GDM1 (cell line): ENCODE results near the gene GNA14.
"Not testable (repeated sequence)": the region's sequence is repeated elsewhere in the genome, so short reads cannot be mapped to it uniquely, and the experiment has no call there.

ENCODE experiments used
- DNase-seq: peaks from one replicate; lab custom pipeline; 2025; lab: John Stamatoyannopoulos, UW

GNA14 gene

DNA sequence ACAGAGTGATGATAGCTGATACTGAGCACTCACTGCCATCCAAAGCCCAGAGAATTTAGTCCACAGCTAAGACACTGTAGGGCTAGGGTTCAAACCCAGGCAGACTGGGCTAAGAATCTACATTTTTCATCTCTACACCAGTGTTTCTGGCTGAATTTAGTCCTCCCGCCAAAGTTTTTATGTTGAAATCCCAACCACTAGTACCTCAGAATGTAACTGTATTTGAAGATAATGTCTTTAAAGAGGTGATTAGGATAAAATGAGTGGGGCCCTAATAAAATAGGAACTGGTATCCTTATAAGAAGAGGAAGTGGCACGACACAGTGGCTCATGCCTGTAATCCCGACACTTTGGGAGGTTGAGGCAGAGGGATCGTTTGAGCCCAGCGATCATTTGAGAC lies 4.3 kb downstream of the GNA14 start:
- DNase-seq, result no peak

- no peak for DNase-seq
Observed at GRCh38 chr9:77640741-77641580, 7.2 kb downstream of the GNA14 start.

DNA sequence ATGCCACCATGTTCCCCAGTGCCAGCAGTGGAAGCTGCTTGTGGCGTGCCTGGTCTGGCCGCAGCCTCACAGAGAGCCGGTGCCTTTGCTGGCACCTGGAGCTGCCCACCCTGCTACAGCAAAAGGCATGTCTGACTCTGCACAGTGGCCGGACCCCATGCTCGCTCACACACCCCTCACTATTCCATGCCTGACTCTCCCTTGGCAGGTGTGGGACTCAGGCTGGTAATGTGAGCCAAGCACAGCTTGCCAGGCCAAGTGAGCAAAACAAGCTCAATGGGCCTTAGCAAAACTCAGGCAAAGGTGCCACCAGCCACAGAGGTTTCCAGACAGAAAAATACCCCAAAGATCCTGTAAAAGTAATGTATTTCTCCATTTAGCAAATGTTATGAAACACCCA lies 15.5 kb downstream of the GNA14 start:
- DNase-seq, result no peak

GRCh38 chr9:77628864-77629263 lies 19.3 kb downstream of the GNA14 start:
- not testable (repeated sequence) for DNase-seq

GRCh38 chr9:77616191-77616590 lies 31.9 kb downstream of the GNA14 start:
- no peak for DNase-seq

- DNase-seq, result no peak
Observed at GRCh38 chr9:77614645-77615044, 33.5 kb downstream of the GNA14 start.

- no peak for DNase-seq
Observed at GRCh38 chr9:77606526-77606925, 41.6 kb downstream of the GNA14 start.

GRCh38 chr9:77605449-77606220 lies 42.5 kb downstream of the GNA14 start:
- no peak for DNase-seq

GRCh38 chr9:77604316-77604715 lies 43.8 kb downstream of the GNA14 start:
- no peak for DNase-seq

- no peak for DNase-seq
Observed at GRCh38 chr9:77602852-77603251, 45.3 kb downstream of the GNA14 start.

DNA sequence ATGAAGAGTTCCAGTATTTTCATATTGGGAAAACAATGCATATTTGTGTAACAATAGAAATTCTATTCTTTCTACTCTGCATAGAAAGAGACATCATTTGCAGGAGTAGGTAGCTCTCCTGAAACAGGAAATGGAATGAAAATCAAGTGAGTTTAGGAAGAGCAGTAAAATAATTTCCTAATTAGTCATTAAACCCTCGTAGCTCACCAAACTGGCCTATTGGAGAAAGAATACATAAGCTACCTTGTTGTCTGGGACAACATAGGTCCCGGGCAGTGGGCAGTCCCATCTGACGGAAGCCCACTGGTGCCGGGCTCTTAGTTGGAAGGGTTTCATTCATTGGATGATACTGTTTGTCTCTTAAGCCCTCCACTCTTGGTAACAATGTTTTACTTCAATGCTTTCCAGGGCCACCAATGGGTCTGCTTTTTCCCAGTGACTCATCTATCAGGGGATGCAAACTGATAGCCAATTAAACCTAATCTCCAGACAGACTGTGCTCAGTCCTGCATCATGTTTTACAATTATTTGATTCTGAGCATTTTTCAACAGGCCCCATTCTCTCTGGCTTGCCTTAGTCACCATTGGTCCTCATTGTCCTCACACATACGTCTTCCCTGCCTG lies 46.5 kb downstream of the GNA14 start:
- no peak for DNase-seq

DNA sequence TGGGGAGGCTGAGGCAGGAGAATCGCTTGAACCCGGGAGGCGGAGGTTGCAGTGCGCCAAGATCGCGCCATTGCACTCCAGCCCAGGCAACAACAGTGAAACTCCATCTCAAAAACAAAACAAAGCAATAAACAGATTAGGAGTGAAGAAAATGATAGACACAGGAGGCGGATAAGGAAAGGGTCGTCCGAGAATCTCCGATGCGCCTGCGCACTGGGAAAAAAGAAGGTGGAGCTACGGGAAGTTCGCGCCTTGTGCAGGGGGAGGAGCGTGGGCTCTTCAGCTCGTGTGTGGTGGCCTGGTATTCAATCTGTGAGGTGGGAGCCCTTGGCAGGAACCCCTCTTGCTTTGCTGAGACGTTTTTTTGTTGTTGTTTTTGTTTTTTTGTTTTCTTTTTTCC lies 47.3 kb downstream of the GNA14 start:
- no peak for DNase-seq

- DNase-seq, result no peak
Observed at GRCh38 chr9:77599492-77599891, 48.6 kb downstream of the GNA14 start.

GRCh38 chr9:77598991-77599390 lies 49.1 kb downstream of the GNA14 start:
- no peak for DNase-seq

GRCh38 chr9:77598524-77598923 lies 49.6 kb downstream of the GNA14 start:
- DNase-seq, result no peak

GRCh38 chr9:77597057-77597456 lies 51.1 kb downstream of the GNA14 start:
- DNase-seq, result no peak

- DNase-seq, result peak; percentile 89
Observed at GRCh38 chr9:77595426-77596095, 52.6 kb downstream of the GNA14 start.

- no peak for DNase-seq
Observed at GRCh38 chr9:77594963-77595362, 53.2 kb downstream of the GNA14 start.

DNA sequence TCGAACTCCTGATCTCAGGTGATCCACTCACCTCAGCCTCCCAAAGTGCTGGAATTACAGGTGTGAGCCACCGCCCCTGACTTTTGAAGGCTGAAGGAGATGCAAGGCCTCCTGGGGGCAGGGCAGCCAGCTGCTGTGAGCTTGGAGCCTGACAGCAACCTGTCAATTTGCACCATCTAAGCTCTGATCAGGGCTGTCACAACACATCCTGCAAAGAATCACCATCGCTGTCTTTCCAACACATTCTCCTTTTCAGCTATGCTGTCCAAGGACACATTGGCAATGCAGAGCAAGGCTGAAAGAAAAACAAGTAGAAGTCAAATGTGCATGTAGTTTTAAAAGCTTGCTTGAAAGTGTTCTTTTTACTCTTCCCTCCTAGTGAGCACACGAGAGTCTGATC lies 54.6 kb downstream of the GNA14 start:
- no peak for DNase-seq

- DNase-seq, result peak; percentile 21
Observed at GRCh38 chr9:77592476-77592875, 55.6 kb downstream of the GNA14 start.

DNA sequence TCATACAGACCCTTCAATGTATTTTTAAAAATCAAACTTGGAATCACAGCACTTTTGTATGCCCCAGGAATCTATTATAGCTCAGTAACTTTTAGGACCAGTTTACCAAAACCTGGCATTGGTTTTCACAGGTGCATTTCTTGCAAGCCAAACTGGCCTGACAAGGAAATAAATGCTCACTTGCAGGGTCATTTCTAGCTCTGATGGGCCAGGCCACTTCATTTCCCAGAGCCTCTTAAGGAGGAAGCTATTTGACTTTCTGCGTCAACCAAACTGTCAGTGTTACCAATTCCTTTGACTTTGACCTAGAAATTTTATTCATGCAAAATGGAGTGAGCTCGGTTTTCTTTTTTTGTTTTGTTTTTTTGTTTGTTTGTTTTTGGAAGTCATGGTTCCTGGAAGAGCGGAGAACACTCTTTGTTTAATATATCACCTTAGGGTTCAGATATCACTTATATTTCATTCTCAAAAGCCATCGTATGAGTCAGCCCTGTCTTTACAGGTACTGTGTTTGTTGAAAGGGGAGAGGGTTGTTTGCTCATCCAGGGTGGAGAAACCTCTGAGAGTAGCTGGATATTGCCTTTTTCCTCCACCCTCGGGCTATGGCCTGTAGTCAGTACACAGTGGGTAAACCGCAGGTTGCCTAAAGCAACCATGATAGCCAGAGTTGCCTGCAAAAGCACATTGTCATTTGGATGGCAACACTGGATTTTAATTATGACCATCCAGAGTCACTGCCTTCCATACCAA lies 58.9 kb downstream of the GNA14 start:
- DNase-seq, result no peak
